OCI-LY1 (cell line): ENCODE data around the gene RPL5.

ENCODE experiments used
- H2AFZ ChIP-seq: fragments of 200-600 bp; sonication (generic), shearing (Covaris generic); 2 replicates; pipeline ENCODE4 v1.6.0; 2014; ENCODE audit warnings: antibody characterized with exemption, mild to moderate bottlenecking, low read length
- H3F3A ChIP-seq: fragments of 200-600 bp; sonication (generic), shearing (Covaris generic); 2 replicates; pipeline ENCODE4 v1.6.0; 2014; ENCODE audit warnings: mild to moderate bottlenecking, antibody characterized with exemption, low read length, moderate library complexity; ENCODE audit not compliant: insufficient read depth
- H3K27ac ChIP-seq: fragments of 200-600 bp; sonication (generic); 2 replicates; pipeline ENCODE4 v1.5.1; 2014; ENCODE audit warnings: low read length, mixed run types, mild to moderate bottlenecking, low read depth; ENCODE audit not compliant: poor library complexity, severe bottlenecking
- H3K27me3 ChIP-seq: fragments of 200-600 bp; sonication (generic); 2 replicates; pipeline ENCODE4 v1.6.0; 2014; ENCODE audit warnings: antibody characterized with exemption, mild to moderate bottlenecking, low read length, moderate library complexity; ENCODE audit not compliant: insufficient read depth
- H3K36me3 ChIP-seq: fragments of 200-600 bp; sonication (generic); 2 replicates; pipeline ENCODE4 v1.6.1; 2014; ENCODE audit warnings: mild to moderate bottlenecking, antibody characterized with exemption, low read length, moderate library complexity, mixed read lengths; ENCODE audit not compliant: insufficient read depth
- H3K4me1 ChIP-seq: fragments of 200-600 bp; sonication (generic); 2 replicates; pipeline ENCODE4 v1.5.1; 2014; ENCODE audit warnings: mild to moderate bottlenecking, low read length, moderate library complexity; ENCODE audit not compliant: insufficient read depth, severe bottlenecking
- H3K4me2 ChIP-seq: fragments of 200-600 bp; sonication (generic), shearing (Covaris generic); 2 replicates; pipeline ENCODE4 v1.6.1; 2014; ENCODE audit warnings: low read length
- H3K4me3 ChIP-seq: fragments of 200-600 bp; sonication (generic); 2 replicates; pipeline ENCODE4 v1.5.1; 2014; ENCODE audit warnings: low read length, low read depth, mild to moderate bottlenecking, mixed read lengths; ENCODE audit not compliant: poor library complexity, severe bottlenecking
- H3K79me2 ChIP-seq: fragments of 200-600 bp; shearing (Covaris generic); 2 replicates; pipeline ENCODE4 v1.6.1; 2016; ENCODE audit warnings: mixed run types, low read length, mixed read lengths; ENCODE audit not compliant: insufficient read depth
- H3K9ac ChIP-seq: fragments of 200-600 bp; sonication (generic), shearing (Covaris generic); 2 replicates; pipeline ENCODE4 v1.6.1; 2014; ENCODE audit warnings: mild to moderate bottlenecking, low read length, mixed read lengths
- H3K9me2 ChIP-seq: fragments of 200-600 bp; sonication (generic), shearing (Covaris generic); 2 replicates; pipeline ENCODE4 v1.6.1; 2014; ENCODE audit warnings: low read depth, mild to moderate bottlenecking, low read length, mixed read lengths
- H3K9me3 ChIP-seq: fragments of 200-600 bp; shearing (Covaris generic); 2 replicates; pipeline ENCODE4 v1.6.1; 2014; ENCODE audit warnings: low read length, mixed read lengths
- H4K20me1 ChIP-seq: fragments of 200-600 bp; sonication (generic), shearing (Covaris generic); 2 replicates; pipeline ENCODE4 v1.6.0; 2016; ENCODE audit warnings: mild to moderate bottlenecking, low read length; ENCODE audit not compliant: insufficient read depth
- EZH2 ChIP-seq: fragments of 200-600 bp; sonication (generic), shearing (Covaris generic); IDR thresholded peaks from 2 replicates; pipeline ENCODE4 v1.8.0; 2017; ENCODE audit warnings: borderline replicate concordance, mixed run types, mild to moderate bottlenecking, antibody characterized with exemption, low read length, moderate library complexity, mixed read lengths
- TF ChIP-seq, protein P1 (sequence below): fragments of 200-600 bp; sonication (generic), shearing (Covaris generic); IDR thresholded peaks from 2 replicates; pipeline ENCODE4 v1.5.1; 2017; ENCODE audit warnings: mild to moderate bottlenecking, antibody characterized with exemption, low read length, moderate library complexity, mixed read lengths

RPL5 gene

DNA sequence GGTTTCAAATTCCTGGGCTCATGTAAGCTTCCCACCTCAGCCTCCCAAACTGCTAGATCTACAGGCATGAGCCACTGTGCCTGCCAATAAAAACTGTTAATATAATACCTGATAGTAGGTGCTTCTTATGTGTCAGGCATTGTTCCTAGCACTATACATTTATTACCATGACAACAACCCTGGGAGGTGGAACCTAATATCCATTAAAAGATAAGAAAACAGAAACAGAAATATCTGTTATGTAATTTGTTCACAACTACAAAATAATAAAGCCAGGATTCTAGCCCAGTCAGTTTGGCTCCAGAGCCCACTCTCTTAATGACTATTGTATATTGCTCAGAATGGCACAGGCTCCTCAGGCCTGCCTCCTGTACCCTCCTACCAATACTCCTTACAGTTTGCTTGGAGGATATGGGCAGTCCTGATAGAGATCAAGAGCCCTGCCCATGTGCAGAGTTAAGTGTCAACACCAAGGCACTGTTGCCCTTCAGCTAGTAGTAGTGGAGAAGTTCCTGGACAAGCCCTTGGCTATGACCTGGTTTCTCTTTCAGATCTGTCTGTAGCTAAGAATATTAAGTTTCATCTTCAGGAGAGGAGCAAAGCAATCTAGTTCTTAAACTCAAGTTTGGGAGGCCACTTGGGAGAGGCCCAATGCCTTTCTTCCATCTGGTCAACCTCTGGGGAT, 22.4 kb downstream of the RPL5 start:
- H4K20me1 ChIP-seq = no peaks in the 10 kb centered on the region
- H3F3A ChIP-seq = no peaks in the 10 kb centered on the region
- peaks cover 15% of the 10 kb centered on the region for H3K4me1 ChIP-seq
- peaks cover 35% of the 10 kb centered on the region for H3K36me3 ChIP-seq
- no peaks in the 10 kb centered on the region for H3K9me2 ChIP-seq
- no peak overlapping the region for H2AFZ ChIP-seq
- no peak overlapping the region for H3K9ac ChIP-seq
- TF ChIP-seq, protein P1, sequence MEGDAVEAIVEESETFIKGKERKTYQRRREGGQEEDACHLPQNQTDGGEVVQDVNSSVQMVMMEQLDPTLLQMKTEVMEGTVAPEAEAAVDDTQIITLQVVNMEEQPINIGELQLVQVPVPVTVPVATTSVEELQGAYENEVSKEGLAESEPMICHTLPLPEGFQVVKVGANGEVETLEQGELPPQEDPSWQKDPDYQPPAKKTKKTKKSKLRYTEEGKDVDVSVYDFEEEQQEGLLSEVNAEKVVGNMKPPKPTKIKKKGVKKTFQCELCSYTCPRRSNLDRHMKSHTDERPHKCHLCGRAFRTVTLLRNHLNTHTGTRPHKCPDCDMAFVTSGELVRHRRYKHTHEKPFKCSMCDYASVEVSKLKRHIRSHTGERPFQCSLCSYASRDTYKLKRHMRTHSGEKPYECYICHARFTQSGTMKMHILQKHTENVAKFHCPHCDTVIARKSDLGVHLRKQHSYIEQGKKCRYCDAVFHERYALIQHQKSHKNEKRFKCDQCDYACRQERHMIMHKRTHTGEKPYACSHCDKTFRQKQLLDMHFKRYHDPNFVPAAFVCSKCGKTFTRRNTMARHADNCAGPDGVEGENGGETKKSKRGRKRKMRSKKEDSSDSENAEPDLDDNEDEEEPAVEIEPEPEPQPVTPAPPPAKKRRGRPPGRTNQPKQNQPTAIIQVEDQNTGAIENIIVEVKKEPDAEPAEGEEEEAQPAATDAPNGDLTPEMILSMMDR = no peak
- H3K79me2 ChIP-seq = peaks cover 17% of the 10 kb centered on the region; the same call in 1 of the 2 replicates
- H3K4me3 ChIP-seq = no peak overlapping the region
- no peaks in the 10 kb centered on the region; the same call in 1 of the 2 replicates for H3K9me3 ChIP-seq
- H3K27me3 ChIP-seq = no peaks in the 10 kb centered on the region
- no peak overlapping the region for H3K27ac ChIP-seq
- H3K4me2 ChIP-seq = no peak overlapping the region

DNA sequence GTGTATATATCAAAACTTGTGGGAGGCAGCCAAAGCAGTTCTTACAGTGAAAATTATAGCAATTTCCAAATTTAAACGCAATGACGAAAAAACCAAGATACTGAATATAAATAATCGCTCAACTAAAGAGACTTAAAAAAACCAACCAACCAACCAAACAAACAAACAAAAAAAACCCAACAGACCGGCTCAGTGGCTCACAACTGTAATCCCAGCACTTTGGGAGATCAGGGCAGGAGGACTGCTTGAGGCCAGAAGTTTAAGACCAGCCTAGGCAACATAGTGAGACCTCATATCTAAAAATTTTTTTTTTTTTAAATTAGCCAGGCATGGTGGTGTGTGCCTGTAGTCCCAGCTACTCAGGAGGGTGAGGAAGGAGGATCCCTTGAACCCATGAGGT, 23.4 kb downstream of the RPL5 start:
- no peak for TF ChIP-seq EZH2
- TF ChIP-seq, protein P1 = no peak
- H2AFZ ChIP-seq = no peak overlapping the region
- H3K4me3 ChIP-seq = no peak overlapping the region
- peaks cover 32% of the 10 kb centered on the region for H3K36me3 ChIP-seq
- H3K4me1 ChIP-seq = peaks cover 25% of the 10 kb centered on the region
- peaks cover 17% of the 10 kb centered on the region; the same call in 1 of the 2 replicates for H3K79me2 ChIP-seq
- no peak overlapping the region for H3K4me2 ChIP-seq
- no peaks in the 10 kb centered on the region for H4K20me1 ChIP-seq
- H3K9me2 ChIP-seq = no peaks in the 10 kb centered on the region
- H3K9me3 ChIP-seq = no peaks in the 10 kb centered on the region; the same call in 1 of the 2 replicates
- no peak overlapping the region for H3K27ac ChIP-seq
- no peaks in the 10 kb centered on the region for H3K27me3 ChIP-seq
- no peak overlapping the region for H3K9ac ChIP-seq
- H3F3A ChIP-seq = peaks cover 3% of the 10 kb centered on the region; the same call in 1 of the 2 replicates

DNA sequence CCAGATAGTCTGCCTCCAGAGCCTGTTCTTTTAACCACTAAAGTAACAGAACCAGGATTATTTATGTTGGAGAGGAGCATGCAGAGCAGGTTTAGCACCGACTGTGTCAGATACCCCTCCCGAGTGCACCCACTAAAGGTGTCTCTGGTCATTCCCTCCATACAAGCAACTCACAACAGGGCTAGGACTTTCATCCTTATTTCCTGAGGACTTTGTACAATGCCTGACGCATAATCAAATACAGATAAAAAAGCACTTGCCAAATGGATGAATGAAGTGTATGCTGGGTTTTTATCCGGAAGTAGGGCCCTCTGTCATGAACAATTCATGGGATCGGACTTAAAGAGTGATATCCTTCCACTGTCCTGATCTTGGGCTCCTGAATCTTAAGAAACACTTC, 26.0 kb downstream of the RPL5 start:
- TF ChIP-seq, protein P1 = no peak
- TF ChIP-seq EZH2 = no peak
- Histone ChIP-seq H3K27ac (no peak overlapping the region), H4K20me1 (no peaks in the 10 kb centered on the region), H3K79me2 (peaks cover 17% of the 10 kb centered on the region; the same call in 1 of the 2 replicates), H3K9me2 (no peaks in the 10 kb centered on the region), H3K36me3 (peaks cover 18% of the 10 kb centered on the region; the same call in 1 of the 2 replicates), H3K4me2 (no peak overlapping the region), H3K27me3 (no peaks in the 10 kb centered on the region), H3K9me3 (no peaks in the 10 kb centered on the region; the same call in 1 of the 2 replicates), H3K9ac (no peak overlapping the region), H3K4me1 (peaks cover 21% of the 10 kb centered on the region), H3K4me3 (no peak overlapping the region), H3F3A (peaks cover 4% of the 10 kb centered on the region; the same call in 1 of the 2 replicates), H2AFZ (no peak overlapping the region)
